ENCODE measurements around the gene DPYSL5.

GRCh38 chr2:26959331-26959730, 111.4 kb downstream of the DPYSL5 start:
- no peak for TF ChIP-seq CTCF (IDR thresholded peaks at IDR 0.05)
- no peak for TF ChIP-seq POLR2A (IDR thresholded peaks at IDR 0.05)
- no peak for TF ChIP-seq EP300 (IDR thresholded peaks at IDR 0.05)
- TF ChIP-seq POLR2AphosphoS5 (IDR thresholded peaks at IDR 0.05), result no peak
